Nephron progenitor cell (in vitro differentiated cells): ENCODE data around the gene FEM1B.

Source experiments
- DNase-seq: peaks from one replicate; pipeline ENCODE4 v3.0.0; 2021
- H3K27ac Mint-ChIP-seq: 2 replicates; pipeline ENCODE4 v1.8.0; 2021; ENCODE audit warnings: mild to moderate bottlenecking, moderate library complexity, mixed read lengths
- H3K27me3 Mint-ChIP-seq: 2 replicates; pipeline ENCODE4 v1.8.0; 2021; ENCODE audit warnings: mild to moderate bottlenecking, low read depth, mixed read lengths; ENCODE audit not compliant: poor library complexity
- H3K36me3 Mint-ChIP-seq: 2 replicates; pipeline ENCODE4 v1.8.0; 2021; ENCODE audit warnings: low read depth, mixed read lengths
- H3K4me1 Mint-ChIP-seq: 2 replicates; pipeline ENCODE4 v1.8.0; 2021; ENCODE audit warnings: mixed read lengths
- H3K4me3 Mint-ChIP-seq: 2 replicates; pipeline ENCODE4 v1.8.0; 2021; ENCODE audit warnings: mild to moderate bottlenecking, moderate library complexity, mixed read lengths
- H3K9me3 Mint-ChIP-seq: 2 replicates; pipeline ENCODE4 v1.8.0; 2021; ENCODE audit warnings: mild to moderate bottlenecking, moderate library complexity, mixed read lengths
- CTCF ChIP-seq: fragments of 200-600 bp; sonication (generic); IDR thresholded peaks from 2 replicates; pipeline ENCODE4 v1.5.0; 2021; ENCODE audit warnings: antibody characterized with exemption

The FEM1B gene

GRCh38 chr15:68312701-68313204 is 35.2 kb downstream of the FEM1B start:
- no peak overlapping the region for H3K4me3 Mint-ChIP-seq
- H3K36me3 Mint-ChIP-seq, result no peaks in the 10 kb centered on the region
- TF ChIP-seq CTCF, result no peak
- H3K27me3 Mint-ChIP-seq, result peaks cover 19% of the 10 kb centered on the region
- H3K27ac Mint-ChIP-seq, result no peak overlapping the region
- no peak for DNase-seq
- H3K9me3 Mint-ChIP-seq, result no peaks in the 10 kb centered on the region
- peaks cover 44% of the 10 kb centered on the region for H3K4me1 Mint-ChIP-seq

GRCh38 chr15:68313501-68314410 is 36.2 kb downstream of the FEM1B start:
- no peak for DNase-seq
- Mint-ChIP-seq H3K36me3 (no peaks in the 10 kb centered on the region), H3K9me3 (no peaks in the 10 kb centered on the region), H3K27me3 (peaks cover 21% of the 10 kb centered on the region), H3K27ac (no peak overlapping the region), H3K4me1 (peaks cover 44% of the 10 kb centered on the region), H3K4me3 (no peak overlapping the region)
- no peak for TF ChIP-seq CTCF

- no peak for TF ChIP-seq CTCF
- Mint-ChIP-seq H3K27ac (no peak overlapping the region), H3K27me3 (peaks cover 24% of the 10 kb centered on the region), H3K4me1 (peaks cover 44% of the 10 kb centered on the region), H3K36me3 (no peaks in the 10 kb centered on the region), H3K9me3 (no peaks in the 10 kb centered on the region), H3K4me3 (no peak overlapping the region)
- no peak for DNase-seq
Measured at GRCh38 chr15:68314563-68314962, 37.0 kb downstream of the FEM1B start.

GRCh38 chr15:68315035-68315434 is 37.5 kb downstream of the FEM1B start:
- H3K4me3 Mint-ChIP-seq, result no peak overlapping the region
- no peak overlapping the region for H3K27ac Mint-ChIP-seq
- H3K27me3 Mint-ChIP-seq, result peaks cover 24% of the 10 kb centered on the region
- H3K36me3 Mint-ChIP-seq, result no peaks in the 10 kb centered on the region
- H3K9me3 Mint-ChIP-seq, result no peaks in the 10 kb centered on the region
- peaks cover 43% of the 10 kb centered on the region for H3K4me1 Mint-ChIP-seq
- DNase-seq, result no peak
- no peak for TF ChIP-seq CTCF

- no peaks in the 10 kb centered on the region for H3K36me3 Mint-ChIP-seq
- H3K9me3 Mint-ChIP-seq, result no peaks in the 10 kb centered on the region
- peaks cover 25% of the 10 kb centered on the region for H3K27me3 Mint-ChIP-seq
- H3K4me3 Mint-ChIP-seq, result no peak overlapping the region
- TF ChIP-seq CTCF, result peak; percentile 7
- H3K27ac Mint-ChIP-seq, result no peak overlapping the region
- peaks cover 39% of the 10 kb centered on the region for H3K4me1 Mint-ChIP-seq
- peak; percentile 46 for DNase-seq
Measured at GRCh38 chr15:68315495-68316031, 38.0 kb downstream of the FEM1B start.
